Measurements from ENCODE around the gene SCAMP2.
"Not testable (repeated sequence)": the region's sequence is repeated elsewhere in the genome, so short reads cannot be mapped to it uniquely, and the experiment has no call there.

The SCAMP2 gene

GRCh38 chr15:74890665-74890960 is 17.4 kb upstream of the SCAMP2 start:
- no peak for DNase-seq (ENCODE audit: low read depth, low spot score)

- DNase-seq (ENCODE audit: low read depth, low spot score): no peak
Measured at GRCh38 chr15:74889883-74890664, 16.9 kb upstream of the SCAMP2 start, which contains the start of gene MPI. Gene MPI (plus strand): TSS chr15:74890042. CDS start chr15:74890074, 32 bp downstream.

GRCh38 chr15:74889390-74889882 is 16.3 kb upstream of the SCAMP2 start:
- DNase-seq (ENCODE audit: low read depth, low spot score): no peak

- no peak for DNase-seq (ENCODE audit: low read depth, low spot score)
Measured at GRCh38 chr15:74888716-74889115, 15.6 kb upstream of the SCAMP2 start.

- not testable (repeated sequence) for DNase-seq (ENCODE audit: low read depth, low spot score)
Measured at GRCh38 chr15:74887537-74888193, 14.5 kb upstream of the SCAMP2 start.

- no peak for DNase-seq (ENCODE audit: low read depth, low spot score)
Measured at GRCh38 chr15:74885461-74885860, 12.3 kb upstream of the SCAMP2 start.

- no peak for DNase-seq (ENCODE audit: low read depth, low spot score)
Measured at GRCh38 chr15:74884428-74885223, 11.5 kb upstream of the SCAMP2 start.

GRCh38 chr15:74882528-74882927 is 9.4 kb upstream of the SCAMP2 start:
- no peak for DNase-seq (ENCODE audit: low read depth, low spot score)

- no peak for DNase-seq (ENCODE audit: low read depth, low spot score)
Measured at GRCh38 chr15:74878273-74878672, 5.1 kb upstream of the SCAMP2 start.

- DNase-seq (ENCODE audit: low read depth, low spot score): peak; percentile 6
Measured at GRCh38 chr15:74873756-74874424, 725 bp upstream of the SCAMP2 start.

GRCh38 chr15:74872702-74873035 is 496 bp downstream of the SCAMP2 start:
- no peak for DNase-seq (ENCODE audit: low read depth, low spot score)

- DNase-seq (ENCODE audit: low read depth, low spot score): no peak
Measured at GRCh38 chr15:74870436-74871215, 2.5 kb downstream of the SCAMP2 start.

- DNase-seq (ENCODE audit: low read depth, low spot score): no peak
Measured at GRCh38 chr15:74869726-74870407, 3.3 kb downstream of the SCAMP2 start.

GRCh38 chr15:74869372-74869725 is 3.8 kb downstream of the SCAMP2 start:
- no peak for DNase-seq (ENCODE audit: low read depth, low spot score)

GRCh38 chr15:74868059-74868458 is 5.1 kb downstream of the SCAMP2 start:
- DNase-seq (ENCODE audit: low read depth, low spot score): no peak

GRCh38 chr15:74867466-74868038 is 5.6 kb downstream of the SCAMP2 start:
- no peak for DNase-seq (ENCODE audit: low read depth, low spot score)

- DNase-seq (ENCODE audit: low read depth, low spot score): no peak
Measured at GRCh38 chr15:74866090-74866489, 7.1 kb downstream of the SCAMP2 start.

GRCh38 chr15:74865316-74865715 is 7.8 kb downstream of the SCAMP2 start:
- no peak for DNase-seq (ENCODE audit: low read depth, low spot score)

GRCh38 chr15:74864296-74864695 is 8.9 kb downstream of the SCAMP2 start:
- DNase-seq (ENCODE audit: low read depth, low spot score): no peak

Data from smooth muscle cell of the brain vasculature (primary cell).